SU-DHL-6 (cell line): ENCODE data around the gene ACAD11.

Experiments used
- EZH2phosphoT487 ChIP-seq: fragments of 200-600 bp; sonication (generic), shearing (Covaris generic); conservative IDR thresholded peaks from 2 replicates; pipeline ENCODE4 v1.6.1; 2018; ENCODE audit warnings: mild to moderate bottlenecking, antibody characterized with exemption, low read length, moderate library complexity, mixed read lengths
- TF ChIP-seq, protein P1 (sequence below): fragments of 200-600 bp; sonication (generic); IDR thresholded peaks from one replicate; pipeline ENCODE4 v1.5.1; 2017; ENCODE audit warnings: antibody characterized with exemption, mild to moderate bottlenecking, low read length, moderate library complexity; ENCODE audit not compliant: insufficient read depth, poor library complexity, severe bottlenecking

DNA sequence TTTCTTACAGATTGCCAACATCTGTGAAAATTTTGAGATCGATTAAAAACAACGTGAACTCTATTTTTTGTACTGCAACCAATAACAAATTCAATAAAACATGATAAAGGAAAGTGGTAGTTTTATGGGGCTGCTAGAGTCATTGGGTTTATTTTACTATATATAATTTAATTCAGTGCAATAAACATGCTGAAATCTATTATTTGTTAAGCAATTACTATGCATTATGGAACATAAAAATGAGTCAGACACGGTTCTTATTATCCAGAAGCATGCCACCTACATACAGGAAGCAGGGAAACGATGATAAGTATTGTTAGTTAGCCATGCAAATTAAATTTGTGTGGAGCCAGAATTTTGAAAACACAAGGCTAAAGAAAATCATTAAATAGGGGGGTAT lies 35.4 kb upstream of the ACAD11 start:
- TF ChIP-seq, protein P1, sequence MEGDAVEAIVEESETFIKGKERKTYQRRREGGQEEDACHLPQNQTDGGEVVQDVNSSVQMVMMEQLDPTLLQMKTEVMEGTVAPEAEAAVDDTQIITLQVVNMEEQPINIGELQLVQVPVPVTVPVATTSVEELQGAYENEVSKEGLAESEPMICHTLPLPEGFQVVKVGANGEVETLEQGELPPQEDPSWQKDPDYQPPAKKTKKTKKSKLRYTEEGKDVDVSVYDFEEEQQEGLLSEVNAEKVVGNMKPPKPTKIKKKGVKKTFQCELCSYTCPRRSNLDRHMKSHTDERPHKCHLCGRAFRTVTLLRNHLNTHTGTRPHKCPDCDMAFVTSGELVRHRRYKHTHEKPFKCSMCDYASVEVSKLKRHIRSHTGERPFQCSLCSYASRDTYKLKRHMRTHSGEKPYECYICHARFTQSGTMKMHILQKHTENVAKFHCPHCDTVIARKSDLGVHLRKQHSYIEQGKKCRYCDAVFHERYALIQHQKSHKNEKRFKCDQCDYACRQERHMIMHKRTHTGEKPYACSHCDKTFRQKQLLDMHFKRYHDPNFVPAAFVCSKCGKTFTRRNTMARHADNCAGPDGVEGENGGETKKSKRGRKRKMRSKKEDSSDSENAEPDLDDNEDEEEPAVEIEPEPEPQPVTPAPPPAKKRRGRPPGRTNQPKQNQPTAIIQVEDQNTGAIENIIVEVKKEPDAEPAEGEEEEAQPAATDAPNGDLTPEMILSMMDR: no peak
- TF ChIP-seq EZH2phosphoT487: no peak
